ENCODE data around the gene VPREB1. TPM values are rescaled to one million over a fixed set of nuclear protein-coding genes. Genes with fewer than 3 reads are reported as not detected.
"Not testable (repeated sequence)": the region's sequence is repeated elsewhere in the genome, so short reads cannot be mapped to it uniquely, and the experiment has no call there.

VPREB1 gene
- total RNA-seq, 1 donor from 2014 or later: not detected

DNA sequence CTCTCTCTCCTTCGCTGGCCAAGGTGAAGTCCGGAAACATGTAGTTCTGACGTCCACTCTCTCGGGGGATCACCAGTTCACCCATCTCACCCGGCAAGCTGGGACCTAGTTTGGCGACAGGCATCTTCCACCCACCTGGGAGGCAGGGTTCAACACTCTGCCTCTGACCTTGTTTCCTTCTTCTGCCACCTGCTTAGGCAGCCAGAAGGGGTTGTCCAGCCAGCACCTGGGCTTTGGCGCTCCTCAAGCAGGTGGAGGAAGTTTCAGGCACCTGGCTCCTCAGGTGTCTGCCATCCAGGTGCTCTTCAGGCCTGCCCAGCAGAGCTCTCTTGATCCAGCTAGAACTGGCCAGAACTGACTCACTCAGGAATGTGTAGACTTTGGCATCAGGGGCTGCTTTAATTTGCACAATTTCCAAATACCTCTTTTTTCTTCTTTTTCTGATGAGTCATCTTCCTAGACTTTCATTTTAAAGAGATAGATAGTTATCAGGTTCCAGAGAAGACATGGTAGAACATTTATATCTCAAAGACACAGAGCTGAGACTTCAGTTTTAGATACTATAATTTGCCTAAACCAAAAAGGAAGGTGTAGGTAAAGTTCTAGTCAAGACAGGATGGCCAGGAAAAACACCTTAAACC, 25.6 kb downstream of the VPREB1 start:
- DNase-seq (ENCODE audit: low spot score in 2 of 2); H3K36me3 ChIP-seq; H3K27ac ChIP-seq; H3K4me3 ChIP-seq; intact Hi-C loops (cut with DNase I); H3K4me1 ChIP-seq; H3K9me3 ChIP-seq; H3K27me3 ChIP-seq: not testable (repeated sequence)

DNA sequence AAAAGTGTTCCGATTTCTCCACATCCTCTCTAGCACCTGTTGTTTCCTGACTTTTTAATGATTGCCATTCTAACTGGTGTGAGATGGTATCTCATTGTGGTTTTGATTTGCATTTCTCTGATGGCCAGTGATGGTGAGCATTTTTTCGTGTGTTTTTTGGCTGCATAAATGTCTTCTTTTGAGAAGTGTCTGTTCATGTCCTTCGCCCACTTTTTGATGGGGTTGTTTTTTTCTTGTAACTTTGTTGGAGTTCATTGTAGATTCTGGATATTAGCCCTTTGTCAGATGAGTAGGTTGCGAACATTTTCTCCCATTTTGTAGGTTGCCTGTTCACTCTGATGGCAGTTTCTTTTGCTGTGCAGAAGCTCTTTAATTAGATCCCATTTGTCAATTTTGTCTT, 32.8 kb downstream of the VPREB1 start:
- H3K4me1 ChIP-seq; H3K27ac ChIP-seq; intact Hi-C loops (cut with DNase I); H3K36me3 ChIP-seq; H3K4me3 ChIP-seq; H3K27me3 ChIP-seq; H3K9me3 ChIP-seq; DNase-seq (ENCODE audit: low spot score in 2 of 2): not testable (repeated sequence)

- H3K9me3 ChIP-seq; H3K4me3 ChIP-seq; H3K36me3 ChIP-seq; H3K27ac ChIP-seq; H3K27me3 ChIP-seq; DNase-seq (ENCODE audit: low spot score in 2 of 2); intact Hi-C loops (cut with DNase I); H3K4me1 ChIP-seq: not testable (repeated sequence)
Measured at GRCh38 chr22:22284962-22285756, 40.6 kb downstream of the VPREB1 start.

DNA sequence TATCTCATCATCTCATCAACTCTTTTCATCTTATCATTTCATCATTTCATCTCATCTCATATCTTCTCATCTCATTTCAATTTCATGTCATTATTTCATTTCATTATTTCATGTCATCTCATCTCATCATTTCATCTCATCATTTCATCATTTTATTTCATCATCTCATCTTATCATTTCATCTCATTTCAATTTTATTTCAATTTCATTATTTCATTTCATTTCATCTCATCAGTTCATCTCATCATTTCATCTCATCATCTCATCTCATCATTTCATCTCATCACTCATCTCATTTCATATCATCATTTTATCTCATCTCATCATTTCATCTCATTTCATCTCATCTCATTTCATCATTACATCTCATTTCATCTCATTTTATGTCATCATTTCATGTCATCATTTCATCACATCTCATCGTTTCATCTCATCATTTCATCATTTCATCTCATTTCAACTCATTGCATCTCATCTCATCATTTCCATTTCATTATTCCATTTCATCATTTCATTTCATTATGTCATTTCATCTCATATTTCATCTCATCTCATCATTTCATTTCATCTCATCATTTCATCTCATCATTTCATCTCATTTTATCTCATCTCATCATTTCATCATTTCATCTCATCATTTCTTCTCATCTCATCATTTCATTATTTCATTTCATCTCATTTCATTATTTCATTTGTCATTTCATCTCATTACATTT, 42.0 kb downstream of the VPREB1 start:
- DNase-seq (ENCODE audit: low spot score in 2 of 2); H3K9me3 ChIP-seq; H3K27me3 ChIP-seq; intact Hi-C loops (cut with DNase I); H3K27ac ChIP-seq; H3K4me1 ChIP-seq; H3K4me3 ChIP-seq; H3K36me3 ChIP-seq: not testable (repeated sequence)

DNA sequence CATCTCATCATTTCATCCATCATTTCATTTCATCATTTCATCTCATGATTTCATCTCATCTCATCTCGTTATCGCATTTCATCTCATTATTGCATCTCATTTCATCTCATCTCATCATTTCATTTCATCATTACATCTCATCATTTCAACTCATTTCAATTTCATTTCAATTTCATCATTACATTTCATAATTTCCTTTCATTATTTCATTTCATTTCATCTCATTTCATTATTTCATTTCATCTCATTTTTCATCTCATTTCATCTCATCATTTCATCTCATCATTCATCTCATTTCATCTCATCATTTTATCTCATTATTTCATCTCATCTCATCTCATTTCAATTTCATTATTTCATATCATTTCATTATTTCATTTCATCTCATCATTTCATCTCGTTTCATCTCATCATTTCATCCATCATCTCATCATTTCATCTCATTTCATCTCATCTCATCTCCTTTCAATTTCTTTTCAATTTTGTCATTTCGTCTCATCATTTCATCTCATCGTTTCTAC, 42.6 kb downstream of the VPREB1 start:
- H3K27ac ChIP-seq; H3K4me3 ChIP-seq; intact Hi-C loops (cut with DNase I); H3K9me3 ChIP-seq; H3K4me1 ChIP-seq; H3K27me3 ChIP-seq; H3K36me3 ChIP-seq; DNase-seq (ENCODE audit: low spot score in 2 of 2): not testable (repeated sequence)

DNA sequence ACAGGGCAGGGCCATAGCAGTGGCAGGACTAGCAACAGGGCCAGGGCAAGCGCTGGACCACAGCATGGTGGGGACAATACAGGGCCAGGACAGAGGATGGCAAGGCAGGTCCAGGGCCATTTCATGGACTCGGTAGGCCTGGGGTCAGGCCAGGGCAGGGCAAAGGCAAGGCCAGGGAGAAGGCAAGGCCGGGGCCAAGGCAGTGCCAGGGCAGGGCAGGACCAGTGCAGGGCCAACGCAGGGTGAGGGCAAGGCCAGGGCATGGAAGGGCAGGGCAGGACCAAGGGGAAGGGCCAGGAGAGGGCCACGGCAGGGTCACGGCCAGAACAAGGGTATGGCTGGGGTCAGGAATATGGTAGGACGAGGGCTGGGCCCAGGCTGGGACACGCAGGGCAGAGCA, 45.1 kb downstream of the VPREB1 start:
- H3K4me1 ChIP-seq; H3K36me3 ChIP-seq; H3K27me3 ChIP-seq; H3K4me3 ChIP-seq; H3K9me3 ChIP-seq; H3K27ac ChIP-seq; DNase-seq (ENCODE audit: low spot score in 2 of 2); intact Hi-C loops (cut with DNase I): not testable (repeated sequence)

DNA sequence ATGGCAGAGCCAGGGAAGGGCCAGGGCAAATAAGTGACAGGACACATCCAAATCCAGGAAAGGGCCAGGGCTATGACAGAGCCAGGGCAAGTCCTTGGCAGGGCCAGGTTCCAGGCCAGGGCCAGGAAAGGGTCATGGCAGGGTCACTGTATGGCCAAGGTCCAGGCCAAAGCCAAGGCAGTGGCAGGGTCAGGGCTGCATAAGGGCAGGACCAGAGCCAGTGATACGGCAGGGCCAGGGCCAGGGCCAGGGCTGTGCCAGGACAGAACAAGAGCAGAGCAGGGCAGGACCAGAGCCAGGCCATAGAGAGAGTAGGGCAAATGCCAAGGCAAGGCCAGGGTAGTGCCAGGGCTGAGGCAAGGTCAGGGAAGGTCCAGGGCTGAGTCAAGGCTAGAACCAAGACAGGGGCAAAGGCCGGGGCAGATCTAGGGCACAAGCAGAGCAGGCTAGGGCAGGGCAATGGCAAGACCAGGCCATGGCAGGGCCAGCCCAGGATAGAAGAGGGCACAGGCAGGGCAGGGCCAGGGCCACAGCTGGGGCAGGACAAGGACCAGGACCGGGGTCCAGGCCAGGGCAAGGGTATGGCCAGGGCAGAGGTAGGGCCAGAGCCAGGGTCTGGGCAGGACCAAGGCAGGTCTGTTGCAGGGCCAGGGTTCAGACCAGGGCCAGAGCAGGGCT, 46.7 kb downstream of the VPREB1 start:
- intact Hi-C loops (cut with DNase I); H3K4me1 ChIP-seq; DNase-seq (ENCODE audit: low spot score in 2 of 2): not testable (repeated sequence)

GRCh38 chr22:22292656-22293055, 48.1 kb downstream of the VPREB1 start:
- H3K27me3 ChIP-seq; H3K4me3 ChIP-seq; intact Hi-C loops (cut with DNase I); DNase-seq (ENCODE audit: low spot score in 2 of 2); H3K27ac ChIP-seq; H3K9me3 ChIP-seq; H3K4me1 ChIP-seq; H3K36me3 ChIP-seq: not testable (repeated sequence)

More for the DNA sequence above, 46.7 kb downstream of the VPREB1 start:
- not testable (repeated sequence) for H3K36me3 ChIP-seq, H3K4me3 ChIP-seq, H3K9me3 ChIP-seq, H3K27me3 ChIP-seq, H3K27ac ChIP-seq

DNA sequence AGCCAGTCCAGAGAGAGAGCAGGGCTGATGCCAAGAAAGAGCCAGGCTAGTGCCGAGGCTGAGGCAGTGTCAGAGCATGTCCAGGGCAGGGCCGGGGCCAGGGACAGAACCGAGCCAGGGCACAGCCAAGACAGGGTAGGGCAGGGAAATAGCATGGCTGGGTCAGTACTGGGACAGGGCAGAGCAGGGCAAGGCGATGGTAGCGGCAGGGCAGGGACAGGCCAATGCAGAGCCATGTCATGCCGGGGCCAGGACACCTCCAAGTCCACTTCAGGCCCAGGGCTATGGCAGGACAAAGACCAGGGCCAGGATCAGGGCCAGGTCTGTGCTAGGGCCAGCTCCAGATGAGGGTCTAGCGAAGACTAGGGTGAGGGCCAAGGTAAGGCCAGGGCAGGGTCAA, 48.9 kb downstream of the VPREB1 start:
- H3K27me3 ChIP-seq; intact Hi-C loops (cut with DNase I); DNase-seq (ENCODE audit: low spot score in 2 of 2); H3K27ac ChIP-seq; H3K4me1 ChIP-seq; H3K4me3 ChIP-seq; H3K36me3 ChIP-seq; H3K9me3 ChIP-seq: not testable (repeated sequence)

DNA sequence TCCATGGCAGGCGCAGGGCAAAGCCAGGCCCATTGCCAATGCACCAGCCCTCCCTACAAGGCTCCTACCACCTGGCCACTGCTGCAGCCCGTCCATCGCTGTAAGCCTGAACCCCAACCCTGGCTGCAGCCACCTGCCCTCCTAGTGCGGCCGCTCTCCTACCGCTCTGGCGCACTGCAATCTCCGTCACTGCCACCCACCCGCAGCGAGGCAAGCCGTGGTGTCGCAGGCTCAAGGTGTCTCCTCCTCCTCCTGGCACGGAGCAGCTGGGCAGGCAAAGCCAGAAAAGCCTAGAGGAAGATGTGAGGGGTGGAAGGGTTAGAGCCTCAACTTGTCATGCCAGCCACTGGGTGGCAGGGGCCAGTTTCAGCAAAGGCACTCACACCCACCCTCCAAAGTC, 50.1 kb downstream of the VPREB1 start:
- H3K4me3 ChIP-seq; H3K9me3 ChIP-seq; H3K4me1 ChIP-seq; intact Hi-C loops (cut with DNase I); H3K27ac ChIP-seq; H3K36me3 ChIP-seq; DNase-seq (ENCODE audit: low spot score in 2 of 2); H3K27me3 ChIP-seq: not testable (repeated sequence)
